CD8-positive, alpha-beta memory T cell (primary cell): Measurements from ENCODE around the gene ZFAND5. TPM values are rescaled to one million over a fixed set of nuclear protein-coding genes. Genes with fewer than 3 reads are reported as not detected.

Experiments used
- CTCF ChIA-PET: fragments of 350-600 bp; sonication (Branson Sonifier 250); formaldehyde crosslinking; loops from one replicate; lab custom pipeline; 2021; ENCODE audit warnings: antibody characterized with exemption; lab: Charles Lee
- POLR2A ChIA-PET: fragments of 350-600 bp; sonication (Branson Sonifier 250); formaldehyde crosslinking; loops from one replicate; lab custom pipeline; 2021; ENCODE audit warnings: antibody characterized with exemption; lab: Charles Lee
- DNase-seq, 5 donors: peaks; one replicate each; pipeline versions ENCODE4 v3.0.0 to v3.0.0-alpha.2; 2020 to 2022; ENCODE audit warnings: mixed read lengths in 1 of 5
- H3K27ac ChIP-seq: one replicate; pipeline ENCODE4 v1.7.0; 2013; ENCODE audit warnings: low read depth, mild to moderate bottlenecking, low read length, moderate library complexity
- H3K27me3 ChIP-seq: 2 replicates; pipeline ENCODE4 v1.7.0; 2013; ENCODE audit warnings: low read length, mild to moderate bottlenecking; ENCODE audit not compliant: insufficient read depth, poor library complexity, severe bottlenecking
- H3K36me3 ChIP-seq: 2 replicates; pipeline ENCODE4 v1.7.0; 2013; ENCODE audit warnings: mild to moderate bottlenecking, low read length, moderate library complexity; ENCODE audit not compliant: insufficient read depth
- H3K4me1 ChIP-seq: 2 replicates; pipeline ENCODE4 v1.7.0; 2013; ENCODE audit warnings: mild to moderate bottlenecking, low read length, moderate library complexity; ENCODE audit not compliant: insufficient read depth
- H3K4me3 ChIP-seq: 2 replicates; pipeline ENCODE4 v1.7.0; 2013; ENCODE audit warnings: mild to moderate bottlenecking, low read length
- H3K9me3 ChIP-seq: 2 replicates; pipeline ENCODE4 v1.7.0; 2013; ENCODE audit warnings: mild to moderate bottlenecking, low read length
- H3K27ac Mint-ChIP-seq, 8 donors: one replicate each; pipeline ENCODE4 v1.8.0; 2020 to 2021; ENCODE audit warnings: mixed read lengths in 8 of 8, mild to moderate bottlenecking in 6 of 8, inconsistent platforms in 3 of 8, moderate library complexity in 3 of 8
- H3K27me3 Mint-ChIP-seq, 2 donors: one replicate each; pipeline ENCODE4 v1.8.0; 2020 to 2021; ENCODE audit warnings: mixed read lengths in 2 of 2, mild to moderate bottlenecking in 1 of 2, moderate library complexity in 1 of 2
- H3K36me3 Mint-ChIP-seq, 3 donors: one replicate each; pipeline ENCODE4 v1.8.0; 2020 to 2021; ENCODE audit warnings: mixed read lengths in 3 of 3, inconsistent platforms in 1 of 3, mild to moderate bottlenecking in 1 of 3
- H3K4me1 Mint-ChIP-seq, 3 donors: one replicate each; pipeline ENCODE4 v1.8.0; 2020 to 2021; ENCODE audit warnings: mixed read lengths in 3 of 3, inconsistent platforms in 1 of 3, mild to moderate bottlenecking in 1 of 3
- H3K4me3 Mint-ChIP-seq, 7 donors: one replicate each; pipeline ENCODE4 v1.8.0; 2020 to 2021; ENCODE audit warnings: mixed read lengths in 7 of 7, mild to moderate bottlenecking in 6 of 7, moderate library complexity in 4 of 7, inconsistent platforms in 2 of 7
- H3K9me3 Mint-ChIP-seq, 5 donors: one replicate each; pipeline ENCODE4 v1.8.0; 2020 to 2022; ENCODE audit warnings: mixed read lengths in 5 of 5, mild to moderate bottlenecking in 3 of 5, moderate library complexity in 2 of 5, inconsistent platforms in 1 of 5
- polyA plus RNA-seq: library from polyadenylated mRNA; unstranded; fragments of 300-500 nt; fragmentation: Illumina TruSeq; gene quantifications from one replicate; pipeline ENCODE4 v1.2.3, GENCODE V29; 2021
- total RNA-seq, 2 experiments: library from RNA; stranded (reverse); gene quantifications; one replicate each; pipeline ENCODE4 v1.2.3, GENCODE V29; 2021

The ZFAND5 gene
- total and polyA plus RNA-seq, 3 experiments from 2014 or later = 82.4 to 98.8 (median 91.0) TPM

DNA sequence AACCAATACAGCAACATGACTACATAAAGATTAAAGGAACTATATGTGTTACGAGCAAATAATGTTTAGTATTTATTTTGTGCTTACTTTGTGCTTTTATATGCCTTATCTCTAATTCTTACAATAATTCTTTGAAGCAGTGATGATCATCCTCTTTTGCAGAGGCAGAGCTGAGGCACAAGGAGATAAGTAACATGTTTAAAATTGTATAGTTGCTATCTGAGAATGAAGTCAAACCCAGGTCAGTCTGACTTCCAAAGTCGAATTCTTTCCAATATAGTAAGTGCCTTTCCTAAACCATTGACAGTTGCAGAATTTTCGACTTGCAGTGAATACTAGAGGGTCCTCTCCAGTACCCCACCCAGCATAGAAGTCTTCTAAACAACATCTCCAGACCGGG lies 12.0 kb upstream of the ZFAND5 start:
- Histone ChIP-seq H3K9me3 (no peaks in the 10 kb centered on the region), H3K27ac (no peak overlapping the region), H3K4me3 (no peak overlapping the region), H3K27me3 (no peaks in the 10 kb centered on the region), H3K4me1 (no peaks in the 10 kb centered on the region), H3K36me3 (no peaks in the 10 kb centered on the region)
- Mint-ChIP-seq H3K4me1 (no peaks in the 10 kb centered on the region), H3K9me3 (no peaks in the 10 kb centered on the region), H3K27ac (no peak overlapping the region), H3K4me3 (no peak overlapping the region), H3K27me3 (peaks cover 1 to 22% of the 10 kb centered on the region in 2 donors), H3K36me3 (no peaks in the 10 kb centered on the region)
- no peak for DNase-seq
- ChIA-PET CTCF (interaction anchor here (1.7 to 1.8 kb wide), 2 partner anchors 11 to 14 kb away, joined by 3 read pairs; no protein-coding TSS in a partner anchor), POLR2A (no interaction called here)

DNA sequence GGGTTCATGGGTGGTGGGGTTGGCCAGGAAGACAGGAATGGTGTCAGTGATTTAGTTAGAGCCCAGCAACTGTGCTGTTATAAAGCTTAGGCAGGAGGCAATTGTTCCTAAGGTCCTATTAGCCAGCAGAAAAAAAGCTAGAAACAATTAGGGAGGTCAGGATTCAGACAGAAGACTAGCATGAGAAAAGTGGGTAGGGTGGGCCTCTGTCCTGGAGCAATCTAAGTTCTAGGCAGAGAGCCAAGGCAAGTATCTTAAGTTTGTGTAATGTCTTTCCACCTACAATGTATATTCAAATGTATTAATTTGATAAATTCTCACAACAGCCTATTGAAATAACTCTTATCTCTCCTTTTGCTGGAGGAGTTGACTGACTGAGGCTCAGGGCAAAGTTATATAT lies 6.1 kb upstream of the ZFAND5 start:
- Histone ChIP-seq H3K4me3 (no peak overlapping the region), H3K9me3 (no peaks in the 10 kb centered on the region), H3K27me3 (no peaks in the 10 kb centered on the region), H3K27ac (no peak overlapping the region), H3K4me1 (no peaks in the 10 kb centered on the region), H3K36me3 (no peaks in the 10 kb centered on the region)
- POLR2A ChIA-PET = no interaction called here
- Mint-ChIP-seq H3K9me3 (no peaks in the 10 kb centered on the region), H3K27me3 (peaks cover 1 to 14% of the 10 kb centered on the region in 2 donors), H3K4me1 (no peaks in the 10 kb centered on the region), H3K36me3 (no peaks in the 10 kb centered on the region), H3K27ac (peak overlapping the region in 1 of 8 donors; percentile 52), H3K4me3 (no peak overlapping the region)
- CTCF ChIA-PET = no interaction called here
- no peak for DNase-seq

DNA sequence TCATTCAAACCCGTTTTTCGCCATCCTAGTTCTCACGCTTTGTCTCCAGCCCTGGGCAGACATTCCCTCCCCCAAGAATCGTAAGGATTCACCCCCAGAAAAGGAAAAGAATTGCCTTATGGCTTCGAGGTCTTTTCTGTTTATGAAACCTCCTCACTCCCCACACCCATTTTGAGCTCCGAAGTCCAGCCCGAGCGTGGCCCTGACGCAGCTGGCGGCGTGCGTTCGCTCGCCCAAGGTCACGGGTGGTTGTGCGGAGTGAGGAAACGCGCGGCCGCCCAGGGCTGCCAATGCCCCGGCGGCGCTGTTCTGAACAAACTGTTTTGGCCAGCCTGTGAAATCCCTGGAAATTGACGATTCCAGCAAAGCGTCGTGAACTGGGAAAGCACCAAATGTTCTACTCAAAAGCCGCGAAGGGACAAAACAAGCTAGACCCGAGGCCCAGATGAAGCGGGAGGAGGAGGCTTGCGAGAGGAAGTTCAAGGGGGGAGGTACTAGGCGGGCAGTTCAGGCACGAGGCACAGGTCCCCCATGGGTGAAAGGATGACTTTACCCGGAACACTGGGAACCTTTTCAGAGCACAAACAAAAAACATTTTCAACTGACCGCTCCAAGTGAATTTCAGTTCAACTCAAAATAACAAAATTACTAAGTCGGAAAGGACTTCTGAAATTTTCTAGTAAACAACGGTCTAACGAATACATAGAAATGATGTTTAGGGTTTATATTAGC lies 683 bp upstream of the ZFAND5 start:
- H3K36me3 ChIP-seq = no peaks in the 10 kb centered on the region
- DNase-seq = peak; percentile 37 to 75 (median 62)
- H3K27me3 Mint-ChIP-seq = no peaks in the 10 kb centered on the region
- ChIA-PET POLR2A (interaction anchor here (0.6 to 3.1 kb wide), 10 partner anchors 9 to 1947 kb away, joined by 3 to 15 read pairs (median 4); partner anchors contain the start of genes ABHD17B and C9orf85), CTCF (interaction anchor here (0.8 to 1.8 kb wide), 4 partner anchors 12 to 226 kb away, joined by 3 to 4 read pairs (median 3); no protein-coding TSS in a partner anchor)
- H3K27ac Mint-ChIP-seq = peak overlapping the region; percentile 93 to 100 (median 98)
- H3K4me3 Mint-ChIP-seq = peak overlapping the region; percentile 87 to 98 (median 96)
- peaks cover 0 to 27% (median 0%) of the 10 kb centered on the region in 3 donors for H3K36me3 Mint-ChIP-seq
- H3K27ac ChIP-seq = peak overlapping the region; percentile 99
- H3K27me3 ChIP-seq = no peaks in the 10 kb centered on the region
- H3K4me1 ChIP-seq = peaks cover 26% of the 10 kb centered on the region
- H3K4me3 ChIP-seq = peak overlapping the region; percentile 99
- H3K9me3 ChIP-seq = no peaks in the 10 kb centered on the region
- peaks cover 0 to 3% (median 0%) of the 10 kb centered on the region in 5 donors for H3K9me3 Mint-ChIP-seq
- peaks cover 36 to 42% (median 39%) of the 10 kb centered on the region in 3 donors for H3K4me1 Mint-ChIP-seq

DNA sequence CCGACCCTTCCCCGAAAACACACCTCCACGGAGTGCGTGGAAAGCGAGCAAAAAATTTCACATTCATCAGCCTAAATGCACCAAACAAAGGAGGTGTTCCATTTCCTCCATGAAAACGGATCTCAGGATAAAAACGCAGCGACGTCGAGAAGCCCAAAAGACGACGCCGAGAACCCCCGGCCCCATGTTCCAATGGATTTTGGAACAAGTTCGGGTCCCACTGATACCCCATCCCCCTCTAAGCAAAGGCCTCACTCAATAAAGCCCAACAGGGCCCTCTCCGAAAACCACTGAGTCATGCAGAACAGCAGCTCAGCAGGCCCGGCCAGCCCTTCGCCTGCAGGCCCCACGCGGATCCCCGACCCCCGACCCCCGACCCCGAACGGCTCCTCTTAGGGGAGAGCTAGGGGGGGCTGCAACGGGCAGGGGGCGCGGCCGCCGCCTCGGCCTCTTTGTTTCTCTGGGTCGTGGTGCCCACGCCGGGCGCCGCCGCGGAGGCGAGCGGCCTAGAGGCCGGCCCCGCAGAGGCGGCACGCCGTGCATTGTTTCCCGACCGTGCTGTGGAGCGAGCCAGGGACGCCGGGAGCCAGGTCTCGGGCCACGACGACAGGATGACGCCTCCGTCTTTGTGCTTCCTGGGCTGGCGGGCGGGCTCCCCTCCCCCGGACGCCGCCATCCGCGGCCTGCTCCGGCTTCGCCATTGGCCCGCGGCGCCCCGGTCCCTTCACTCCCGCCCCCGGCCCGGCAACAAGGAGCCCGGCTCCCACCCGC lies 915 bp downstream of the ZFAND5 start:
- Histone ChIP-seq H3K9me3 (no peaks in the 10 kb centered on the region), H3K4me1 (peaks cover 37% of the 10 kb centered on the region), H3K36me3 (peaks cover 15% of the 10 kb centered on the region), H3K4me3 (peak overlapping the region; percentile 99), H3K27ac (peak overlapping the region; percentile 99), H3K27me3 (no peaks in the 10 kb centered on the region)
- H3K36me3 Mint-ChIP-seq = peaks cover 0 to 43% (median 3%) of the 10 kb centered on the region in 3 donors
- H3K4me1 Mint-ChIP-seq = peaks cover 52 to 58% (median 55%) of the 10 kb centered on the region in 3 donors
- peaks cover 0 to 3% (median 0%) of the 10 kb centered on the region in 5 donors for H3K9me3 Mint-ChIP-seq
- peak overlapping the region; percentile 85 to 98 (median 93) for H3K27ac Mint-ChIP-seq
- peak; percentile 64 to 84 (median 76) for DNase-seq
- ChIA-PET CTCF (interaction anchor here (1.6 kb wide), 1 partner anchor 72 kb away, joined by 3 read pairs; no protein-coding TSS in a partner anchor), POLR2A (interaction anchor here (1.1 to 3.1 kb wide), 5 partner anchors 79 to 789 kb away, joined by 4 to 15 read pairs (median 5); partner anchors contain the start of genes ABHD17B and C9orf85)
- no peaks in the 10 kb centered on the region for H3K27me3 Mint-ChIP-seq
- H3K4me3 Mint-ChIP-seq = peak overlapping the region; percentile 87 to 97 (median 93)

DNA sequence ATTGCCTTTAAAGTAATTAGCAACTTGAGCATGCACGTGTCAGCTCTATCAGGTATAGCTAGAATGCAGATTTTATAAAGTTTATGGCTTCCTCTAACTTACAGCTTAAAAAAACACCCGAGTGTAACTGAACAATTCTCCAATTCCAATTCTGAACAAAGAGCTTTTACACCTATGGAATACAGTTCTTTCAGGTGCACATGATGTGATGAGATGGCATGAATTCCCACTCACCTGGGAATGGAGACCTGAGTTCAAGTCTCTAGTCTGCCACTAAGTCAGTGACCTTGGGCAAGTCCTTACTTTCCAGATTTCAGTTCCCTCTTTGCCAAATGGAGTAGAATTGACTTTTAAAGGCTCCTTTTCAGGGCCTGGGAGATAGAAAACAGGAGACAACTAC lies 1.8 kb downstream of the ZFAND5 start:
- no peaks in the 10 kb centered on the region for H3K9me3 ChIP-seq
- peaks cover 59 to 67% (median 63%) of the 10 kb centered on the region in 3 donors for H3K4me1 Mint-ChIP-seq
- H3K27ac ChIP-seq = peak overlapping the region; percentile 99
- ChIA-PET POLR2A (interaction anchor here (0.5 to 3.1 kb wide), 3 partner anchors 80 to 1792 kb away, joined by 3 to 14 read pairs (median 5); no protein-coding TSS in a partner anchor), CTCF (interaction anchor here (1.1 kb wide), 1 partner anchor 13 kb away, joined by 3 read pairs; no protein-coding TSS in a partner anchor)
- peaks cover 0 to 51% (median 5%) of the 10 kb centered on the region in 3 donors for H3K36me3 Mint-ChIP-seq
- no peaks in the 10 kb centered on the region for H3K27me3 ChIP-seq
- H3K4me3 Mint-ChIP-seq = peak overlapping the region; percentile 87 to 97 (median 93)
- H3K36me3 ChIP-seq = peaks cover 15% of the 10 kb centered on the region
- peaks cover 46% of the 10 kb centered on the region for H3K4me1 ChIP-seq
- H3K27ac Mint-ChIP-seq = peak overlapping the region; percentile 80 to 98 (median 93)
- peaks cover 0 to 3% (median 0%) of the 10 kb centered on the region in 5 donors for H3K9me3 Mint-ChIP-seq
- peak overlapping the region; percentile 76 for H3K4me3 ChIP-seq
- H3K27me3 Mint-ChIP-seq = no peaks in the 10 kb centered on the region
- DNase-seq = no peak

DNA sequence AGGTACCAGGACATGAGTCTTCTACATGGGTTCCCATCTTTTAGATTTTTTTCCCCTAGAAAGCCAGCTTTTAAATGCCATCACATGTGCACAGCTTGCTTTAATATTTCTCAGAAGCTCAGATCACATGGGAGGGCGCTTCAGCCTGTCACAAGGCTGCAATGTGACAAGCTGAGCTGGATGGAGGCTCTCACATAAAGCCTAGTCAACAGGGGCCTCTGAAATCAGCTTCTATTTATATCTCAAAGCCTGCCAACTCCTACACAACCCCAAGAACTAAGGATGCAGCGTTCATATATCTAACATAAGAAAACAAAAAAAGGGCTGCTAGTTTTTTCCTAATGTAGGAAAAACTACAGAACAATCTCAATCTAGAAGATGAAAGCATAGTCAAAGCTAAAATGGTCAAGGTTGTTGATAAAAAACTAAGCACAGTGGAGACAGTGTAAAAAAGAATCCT lies 2.3 kb downstream of the ZFAND5 start:
- Histone ChIP-seq H3K9me3 (no peaks in the 10 kb centered on the region), H3K27me3 (no peaks in the 10 kb centered on the region), H3K4me1 (peaks cover 50% of the 10 kb centered on the region), H3K27ac (peak overlapping the region; percentile 99), H3K36me3 (peaks cover 15% of the 10 kb centered on the region), H3K4me3 (peak overlapping the region; percentile 76)
- peak; percentile 10 to 60 (median 28) for DNase-seq
- CTCF ChIA-PET = interaction anchor here (1.1 kb wide), 1 partner anchor 13 kb away, joined by 3 read pairs; no protein-coding TSS in a partner anchor
- Mint-ChIP-seq H3K27ac (peak overlapping the region; percentile 51 to 98 (median 93)), H3K4me3 (peak overlapping the region; percentile 87 to 97 (median 93)), H3K4me1 (peaks cover 65 to 72% (median 69%) of the 10 kb centered on the region in 3 donors), H3K9me3 (peaks cover 0 to 3% (median 0%) of the 10 kb centered on the region in 5 donors), H3K27me3 (no peaks in the 10 kb centered on the region), H3K36me3 (peaks cover 0 to 57% (median 5%) of the 10 kb centered on the region in 3 donors)
- POLR2A ChIA-PET = interaction anchor here (0.5 to 1.3 kb wide), 3 partner anchors 164 to 1791 kb away, joined by 3 to 5 read pairs (median 3); no protein-coding TSS in a partner anchor

DNA sequence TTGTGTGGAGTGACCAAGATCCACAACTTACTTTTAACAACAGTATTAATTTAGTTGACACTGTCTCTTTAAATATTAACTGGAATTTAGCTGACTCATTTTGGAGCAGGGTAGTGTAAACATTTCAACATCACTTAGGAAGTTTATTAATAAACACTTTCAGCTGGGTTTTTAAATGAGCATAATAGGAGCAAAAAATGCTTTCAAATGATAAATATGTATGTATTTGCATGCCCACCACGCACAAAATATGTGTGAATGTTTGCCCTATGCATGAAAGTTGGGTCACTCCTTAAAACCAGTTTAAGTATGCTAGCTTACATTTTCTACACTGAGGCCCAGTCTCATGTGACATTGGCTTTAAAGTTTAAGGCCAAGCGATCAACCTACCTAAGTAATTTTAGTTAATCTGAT lies 2.9 kb downstream of the ZFAND5 start:
- peaks cover 16% of the 10 kb centered on the region for H3K36me3 ChIP-seq
- ChIA-PET CTCF (interaction anchor here (0.9 to 1.1 kb wide), 2 partner anchors 14 to 230 kb away, joined by 3 read pairs; no protein-coding TSS in a partner anchor), POLR2A (interaction anchor here (1.1 to 1.3 kb wide), 2 partner anchors 165 to 167 kb away, joined by 3 to 5 read pairs; no protein-coding TSS in a partner anchor)
- peaks cover 50% of the 10 kb centered on the region for H3K4me1 ChIP-seq
- H3K27ac ChIP-seq = peak overlapping the region; percentile 28
- DNase-seq = no peak
- Mint-ChIP-seq H3K27ac (peak overlapping the region in 5 of 8 donors; percentile 91 to 95 (median 92)), H3K9me3 (peaks cover 0 to 3% (median 0%) of the 10 kb centered on the region in 5 donors), H3K4me3 (peak overlapping the region; percentile 87 to 97 (median 93)), H3K27me3 (no peaks in the 10 kb centered on the region), H3K36me3 (peaks cover 0 to 62% (median 5%) of the 10 kb centered on the region in 3 donors), H3K4me1 (peaks cover 70 to 78% (median 74%) of the 10 kb centered on the region in 3 donors)
- no peaks in the 10 kb centered on the region for H3K9me3 ChIP-seq
- no peaks in the 10 kb centered on the region for H3K27me3 ChIP-seq
- peak overlapping the region; percentile 76 for H3K4me3 ChIP-seq
